NCI-H510A (cell line): ENCODE data around the gene SMAD2.
"Not testable (repeated sequence)": the region's sequence is repeated elsewhere in the genome, so short reads cannot be mapped to it uniquely, and the experiment has no call there.

Experiments
- DNase-seq: peaks from one replicate; lab custom pipeline; 2025; lab: John Stamatoyannopoulos, UW

Gene SMAD2

DNA sequence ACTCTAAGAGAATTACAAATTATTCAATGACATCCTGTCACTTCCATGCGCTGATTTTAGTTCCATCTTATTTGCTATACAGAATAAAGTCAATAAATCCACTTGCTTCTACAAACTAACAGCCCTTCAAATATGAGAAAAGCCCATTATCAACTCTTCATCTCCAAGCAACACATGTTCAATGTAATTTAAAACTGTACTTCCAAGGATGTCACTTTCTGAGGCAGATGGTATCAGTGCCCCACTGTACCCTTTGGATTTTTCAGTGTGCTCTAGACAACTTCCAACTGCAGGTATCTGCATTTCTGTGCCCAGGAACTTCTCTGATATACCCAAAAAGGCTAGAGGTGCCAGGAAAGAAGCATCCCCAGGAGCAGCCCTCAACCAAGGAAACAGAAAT lies 87.6 kb downstream of the SMAD2 start:
- no peak for DNase-seq

- no peak for DNase-seq
These were observed 92.1 kb downstream of the SMAD2 start for GRCh38 chr18:47838396-47838795.

DNA sequence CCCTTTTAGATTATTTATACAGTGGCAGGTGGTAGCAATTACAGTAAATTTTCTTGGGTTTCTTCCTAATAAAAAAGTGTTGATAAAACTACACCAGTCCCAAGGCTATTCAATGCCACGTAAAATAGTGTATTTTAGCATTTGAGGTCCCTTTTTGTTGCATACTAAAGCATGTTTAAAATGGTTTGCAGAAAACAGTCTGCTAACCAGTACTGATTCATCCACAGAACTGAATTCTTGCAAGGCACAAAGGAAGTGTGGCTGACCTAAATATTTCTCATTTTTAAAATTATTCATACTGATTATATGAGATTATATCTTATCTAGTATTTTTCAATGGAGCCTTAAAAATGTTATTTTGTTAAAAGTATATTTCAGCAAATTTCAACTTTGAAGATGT lies 98.1 kb downstream of the SMAD2 start:
- DNase-seq = no peak

DNA sequence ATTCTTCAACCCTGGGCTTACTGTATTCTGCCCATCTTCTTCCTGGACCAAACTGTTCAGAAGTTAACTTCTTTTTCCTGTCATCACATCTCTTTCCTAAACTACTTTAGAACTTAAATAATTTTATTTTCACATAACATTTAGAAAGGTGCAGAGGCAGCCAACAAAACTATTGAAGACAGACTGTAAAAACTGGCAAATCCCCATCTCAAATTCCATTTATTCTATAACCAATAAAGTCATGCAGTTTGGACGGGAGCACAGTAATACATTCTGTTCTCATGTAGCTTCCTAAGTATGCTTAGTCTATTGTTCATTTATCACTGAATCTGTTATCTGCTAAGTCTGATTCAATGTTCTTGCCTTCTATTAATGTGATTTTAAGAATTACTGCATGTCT lies 99.1 kb downstream of the SMAD2 start:
- DNase-seq = no peak

- no peak for DNase-seq
These were observed 99.7 kb downstream of the SMAD2 start for GRCh38 chr18:47830772-47831171.

DNA sequence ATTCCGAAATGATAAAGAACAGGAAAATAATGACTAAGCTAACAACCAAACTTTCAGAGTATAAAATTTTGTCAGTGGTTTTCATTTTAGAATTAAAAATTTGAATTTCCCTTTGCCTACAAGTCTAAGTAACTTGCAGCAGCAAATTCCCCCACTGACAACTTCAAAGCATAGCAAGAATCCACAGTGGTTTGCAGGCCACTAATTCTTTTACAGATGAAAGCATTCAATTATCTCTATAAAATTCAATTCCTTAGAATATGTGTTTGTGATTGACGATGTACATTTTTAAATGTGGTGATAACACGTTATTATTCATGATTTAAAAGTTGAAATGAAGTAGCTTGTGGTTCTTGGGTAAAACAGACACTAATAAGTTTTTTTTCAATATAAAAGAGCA lies 100.6 kb downstream of the SMAD2 start:
- DNase-seq = no peak

GRCh38 chr18:47828031-47828430 lies 102.4 kb downstream of the SMAD2 start:
- not testable (repeated sequence) for DNase-seq

DNA sequence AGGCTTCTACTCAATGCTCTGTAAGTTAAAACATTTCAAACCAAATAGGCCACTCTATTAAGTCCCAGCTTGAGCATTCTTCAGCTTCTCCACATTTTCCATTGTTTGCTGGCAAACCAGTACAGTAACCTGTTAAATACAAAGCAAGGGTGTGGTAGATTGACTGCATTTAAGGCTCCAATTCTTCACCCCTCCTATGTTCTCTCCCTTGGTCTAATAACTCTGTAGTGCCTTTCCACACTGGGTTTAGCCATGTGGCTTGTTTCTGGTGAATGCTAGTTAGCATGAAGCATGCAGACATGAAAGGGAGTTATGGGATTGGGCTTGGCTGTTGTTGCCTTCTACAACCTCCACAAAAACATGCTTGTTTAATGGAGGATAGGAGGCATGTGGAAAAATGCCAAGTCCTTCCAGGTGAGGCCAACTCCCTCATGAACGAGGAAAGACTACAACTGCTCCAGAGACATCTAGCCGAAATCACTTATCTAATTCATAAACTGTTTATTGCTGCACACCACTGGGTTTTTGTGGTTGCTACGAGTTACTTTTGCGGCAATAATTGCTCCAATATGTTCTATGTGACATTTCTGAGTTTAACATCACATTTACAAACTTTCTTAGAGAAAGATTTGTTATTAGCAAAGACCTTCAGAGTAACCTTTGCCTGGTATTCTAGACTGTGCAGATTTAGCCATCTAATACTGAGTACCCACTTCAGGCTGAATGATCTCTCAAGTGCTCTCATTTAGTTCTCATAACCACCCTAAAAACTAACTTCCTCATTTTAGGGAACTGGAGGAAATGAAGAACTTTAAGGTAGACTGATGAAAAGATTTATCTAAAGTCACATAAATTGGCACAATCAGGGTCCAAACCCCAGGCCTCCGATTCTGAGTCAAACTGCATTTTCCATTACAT lies 104.0 kb downstream of the SMAD2 start:
- DNase-seq = no peak

DNA sequence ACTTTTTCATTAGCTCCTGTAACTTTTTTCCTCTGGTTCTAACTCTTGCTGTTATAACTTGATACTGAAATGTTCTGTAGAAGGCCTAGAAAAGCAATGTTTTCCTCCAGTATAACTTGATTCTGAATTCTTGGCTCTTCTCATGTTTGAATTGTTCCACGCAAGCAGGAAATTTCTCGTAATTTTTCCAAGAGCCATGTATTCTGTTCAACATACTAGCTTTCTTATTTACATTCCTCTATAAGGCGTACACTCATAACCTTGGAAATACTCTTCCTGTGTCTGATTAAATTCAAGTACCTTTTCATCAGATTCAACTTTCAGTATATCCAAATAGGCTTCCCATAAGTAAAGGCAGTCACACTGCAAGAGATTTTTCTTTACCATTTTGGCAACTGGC lies 109.1 kb downstream of the SMAD2 start:
- DNase-seq = no peak

GRCh38 chr18:47817795-47818077 lies 112.7 kb downstream of the SMAD2 start:
- no peak for DNase-seq

- no peak for DNase-seq
These were observed 113.3 kb downstream of the SMAD2 start for GRCh38 chr18:47817017-47817794.

GRCh38 chr18:47815486-47816270 lies 114.8 kb downstream of the SMAD2 start:
- DNase-seq = no peak

- DNase-seq = no peak
These were observed 121.0 kb downstream of the SMAD2 start for GRCh38 chr18:47809420-47809819.

DNA sequence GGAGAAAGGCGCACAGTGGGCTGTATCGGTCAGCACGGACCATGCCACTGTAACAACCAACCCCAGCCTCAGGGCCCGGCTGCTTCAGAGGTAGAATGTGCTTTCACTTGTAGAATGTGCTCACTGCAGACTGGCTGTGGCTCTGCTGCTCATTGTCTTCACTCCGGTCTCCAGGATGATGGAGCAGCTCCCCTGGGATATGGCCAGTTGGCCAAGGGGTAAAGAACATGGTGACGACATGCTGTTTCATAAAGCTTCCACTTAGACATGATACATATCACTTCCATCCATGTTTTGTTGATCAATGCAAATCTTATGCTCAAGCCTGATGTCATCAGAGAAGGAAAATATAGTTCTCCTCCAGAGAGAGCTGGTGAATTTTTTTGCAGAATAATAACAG lies 127.7 kb downstream of the SMAD2 start:
- no peak for DNase-seq

GRCh38 chr18:47801817-47802216 lies 128.6 kb downstream of the SMAD2 start:
- no peak for DNase-seq

- no peak for DNase-seq
These were observed 129.7 kb downstream of the SMAD2 start for GRCh38 chr18:47800756-47801155.

DNA sequence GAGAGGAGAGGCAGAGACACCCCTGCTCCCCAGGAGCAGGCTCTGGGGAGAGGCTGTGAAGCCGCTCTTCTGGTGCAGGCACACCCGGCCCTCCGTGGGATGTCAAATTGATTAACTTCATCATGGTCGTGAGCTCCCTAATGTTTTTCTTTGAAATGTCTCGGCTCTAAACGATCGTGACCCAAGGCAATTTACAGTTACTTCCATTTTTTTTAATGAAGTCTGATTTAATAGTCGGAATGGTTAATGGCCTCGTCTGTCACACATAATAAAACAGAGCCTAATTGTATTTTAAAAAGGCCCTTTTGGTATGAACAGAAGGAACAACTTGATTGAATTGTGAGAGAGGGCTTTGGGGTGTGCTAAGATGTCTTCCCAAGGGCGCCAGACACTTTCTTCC lies 130.2 kb downstream of the SMAD2 start:
- no peak for DNase-seq

GRCh38 chr18:47799376-47799775 lies 131.1 kb downstream of the SMAD2 start:
- no peak for DNase-seq

- no peak for DNase-seq
These were observed 132.1 kb downstream of the SMAD2 start for GRCh38 chr18:47798366-47798765.

- no peak for DNase-seq
These were observed 133.3 kb downstream of the SMAD2 start for GRCh38 chr18:47797126-47797525.

DNA sequence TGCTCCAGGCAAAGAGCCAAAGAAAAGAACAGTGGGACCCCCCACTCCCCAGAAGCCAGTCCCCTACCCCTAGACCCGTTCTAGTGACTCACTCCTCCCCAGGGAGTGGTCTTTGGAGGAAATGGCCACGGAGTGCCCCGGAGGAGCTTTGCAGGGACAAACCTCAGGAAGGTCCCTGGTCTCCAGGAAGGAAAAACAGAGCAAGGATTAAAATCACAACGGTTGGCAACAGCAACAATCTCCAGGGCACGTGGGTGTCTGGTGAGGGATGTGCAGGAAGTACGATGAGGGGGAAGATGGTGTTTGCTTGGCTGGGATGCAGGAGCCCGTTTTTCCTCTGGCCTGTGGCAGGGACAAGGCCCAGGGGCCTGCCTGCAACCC lies 135.0 kb downstream of the SMAD2 start:
- no peak for DNase-seq

DNA sequence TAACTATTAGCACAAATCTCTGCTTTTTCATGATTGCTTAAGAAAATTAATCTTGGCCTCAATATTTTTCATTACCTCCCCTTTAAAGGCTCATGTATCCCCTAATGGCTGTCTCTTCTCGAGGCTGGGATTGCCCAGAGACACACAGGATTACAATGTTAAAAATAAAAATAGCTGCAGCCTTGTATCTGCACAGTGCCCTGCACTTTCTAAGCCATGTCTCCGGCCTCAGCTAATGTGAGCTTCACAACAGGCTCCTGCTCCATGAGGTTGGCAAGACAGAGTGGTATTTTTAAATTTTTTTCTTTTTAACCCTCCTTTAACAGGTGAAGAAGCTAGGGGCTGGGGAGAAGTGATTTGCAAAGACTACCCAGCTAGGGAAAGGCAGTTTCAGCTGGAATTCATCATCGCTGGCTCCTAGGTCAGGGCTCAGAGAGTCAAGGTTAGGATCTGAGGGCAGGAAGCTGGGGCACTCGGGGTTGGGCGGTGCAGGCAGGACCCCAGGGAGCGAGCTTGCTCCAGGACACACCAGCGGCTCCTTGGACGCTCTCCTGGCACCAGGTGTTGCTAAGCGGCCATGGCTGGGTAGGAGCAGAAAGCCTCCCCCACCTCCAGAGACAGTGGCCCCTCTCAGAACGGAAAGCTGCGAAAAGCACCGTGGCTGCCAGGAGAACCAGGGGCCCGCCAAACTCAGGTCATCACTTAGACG lies 135.6 kb downstream of the SMAD2 start:
- no peak for DNase-seq
